HepG2 (cell line): ENCODE results near the gene CAMTA2. TPM values are rescaled to one million over a fixed set of nuclear protein-coding genes. Genes with fewer than 3 reads are reported as not detected.

ENCODE experiments used
- CREB1 ChIP-seq, 2 experiments: fragments of 450-650 bp in 1 of 2; IDR thresholded peaks; 2 replicates each; pipeline ENCODE4 v1.6.1; 2016 to 2017; ENCODE audit warnings: control low read depth in 1 of 2, mild to moderate bottlenecking in 1 of 2, missing compliant biosample characterization in 1 of 2, missing genetic modification characterization in 1 of 2
- ESRRA ChIP-seq: sonication (generic); formaldehyde crosslinking; IDR thresholded peaks from 2 replicates; pipeline ENCODE4 v1.5.1; 2020; ENCODE audit warnings: mild to moderate bottlenecking, low read depth, missing genetic modification reagents
- HNF1A ChIP-seq, 2 experiments: sonication (generic) in 1 of 2; formaldehyde crosslinking in 1 of 2; IDR thresholded peaks; 2 replicates each; pipeline versions ENCODE4 v1.4.0 to v1.6.1; 2016 to 2020; ENCODE audit warnings: borderline replicate concordance in 1 of 2, low read depth in 1 of 2, mild to moderate bottlenecking in 1 of 2, missing genetic modification reagents in 1 of 2
- HOXA3 ChIP-seq: sonication (generic); formaldehyde crosslinking; IDR thresholded peaks from 2 replicates; pipeline ENCODE4 v1.5.0; 2020; ENCODE audit warnings: missing genetic modification reagents
- KLF12 ChIP-seq: sonication (generic); formaldehyde crosslinking; IDR thresholded peaks from 2 replicates; pipeline ENCODE4 v1.4.0; 2020; ENCODE audit warnings: missing genetic modification reagents, borderline replicate concordance
- MAFG ChIP-seq: sonication (generic); formaldehyde crosslinking; IDR thresholded peaks from 2 replicates; pipeline ENCODE4 v1.5.1; 2020; ENCODE audit warnings: mild to moderate bottlenecking, missing genetic modification reagents
- NFATC3 ChIP-seq: sonication (generic); formaldehyde crosslinking; IDR thresholded peaks from 2 replicates; pipeline ENCODE4 v1.5.1; 2020; ENCODE audit warnings: mild to moderate bottlenecking, missing genetic modification reagents
- REL ChIP-seq: sonication (generic); formaldehyde crosslinking; conservative IDR thresholded peaks from 2 replicates; pipeline ENCODE4 v1.8.0; 2022; ENCODE audit warnings: mild to moderate bottlenecking, missing genetic modification reagents, moderate library complexity
- SRSF9 ChIP-seq: fragments of 200-400 bp; formaldehyde crosslinking; IDR thresholded peaks from 2 replicates; pipeline ENCODE4 v1.6.1; 2018; ENCODE audit warnings: borderline replicate concordance, mild to moderate bottlenecking, low read depth, low read length; ENCODE audit not compliant: insufficient read depth, poor library complexity, severe bottlenecking
- STAT6 ChIP-seq: sonication (generic); formaldehyde crosslinking; IDR thresholded peaks from 2 replicates; pipeline ENCODE4 v1.4.0; 2020; ENCODE audit warnings: missing genetic modification reagents, mild to moderate bottlenecking, borderline replicate concordance
- ZEB1 ChIP-seq: IDR thresholded peaks from 2 replicates; pipeline ENCODE4 v1.6.1; 2012; ENCODE audit warnings: mild to moderate bottlenecking, low read depth, inconsistent platforms; ENCODE audit not compliant: insufficient replicate concordance
- ZNF350 ChIP-seq: sonication (generic); formaldehyde crosslinking; IDR thresholded peaks from 2 replicates; pipeline ENCODE4 v1.4.0; 2020; ENCODE audit warnings: mild to moderate bottlenecking, low read depth, missing genetic modification reagents, borderline replicate concordance
- ZNF563 ChIP-seq: sonication (generic); formaldehyde crosslinking; IDR thresholded peaks from 2 replicates; pipeline ENCODE4 v1.8.0; 2022; ENCODE audit warnings: mild to moderate bottlenecking, moderate library complexity, missing genetic modification reagents
- ZNF616 ChIP-seq: sonication (generic); formaldehyde crosslinking; IDR thresholded peaks from 2 replicates; pipeline ENCODE4 v1.5.0; 2020; ENCODE audit warnings: low read depth, mild to moderate bottlenecking, missing genetic modification reagents
- polyA plus RNA-seq, 8 experiments: library from polyadenylated mRNA; depleted of rRNA in 3 of 8; stranded (reverse) in 7 of 8; unstranded in 1 of 8; fragments of >200 nt; fragmentation: Illumina TruSeq in 4 of 8; extraction: Trizol in 4 of 8; gene quantifications; 2 replicates each; pipeline versions ENCODE4 v1.2.1 to v1.2.3, GENCODE V29; 2011 to 2016; ENCODE audit warnings: low read depth in 4 of 8, missing spikeins in 1 of 8, mixed read lengths in 1 of 8; ENCODE audit not compliant: insufficient read depth in 1 of 8
- total RNA-seq, 5 experiments: library from RNA; depleted of rRNA; stranded (reverse); fragments of >200 nt; fragmentation: Illumina TruSeq; extraction: Trizol; gene quantifications; 2 replicates each; pipeline ENCODE4 v1.2.3, GENCODE V29; 2016; ENCODE audit warnings: low read depth in 1 of 5
- TF ChIP-seq, protein P1 (sequence below): sonication (generic); formaldehyde crosslinking; IDR thresholded peaks from 2 replicates; pipeline ENCODE4 v1.9.0; 2021; ENCODE audit warnings: missing genetic modification reagents, borderline replicate concordance
- TF ChIP-seq, protein P2 (sequence below): sonication (generic); formaldehyde crosslinking; IDR thresholded peaks from 2 replicates; pipeline ENCODE4 v1.4.0; 2020; ENCODE audit warnings: missing genetic modification reagents

Gene CAMTA2
- total and polyA plus RNA-seq, 2 of the 13 experiments (the other 11 are each of a cell fraction or from before 2014, with no cell fraction given) = 4.1 to 7.1 TPM

DNA sequence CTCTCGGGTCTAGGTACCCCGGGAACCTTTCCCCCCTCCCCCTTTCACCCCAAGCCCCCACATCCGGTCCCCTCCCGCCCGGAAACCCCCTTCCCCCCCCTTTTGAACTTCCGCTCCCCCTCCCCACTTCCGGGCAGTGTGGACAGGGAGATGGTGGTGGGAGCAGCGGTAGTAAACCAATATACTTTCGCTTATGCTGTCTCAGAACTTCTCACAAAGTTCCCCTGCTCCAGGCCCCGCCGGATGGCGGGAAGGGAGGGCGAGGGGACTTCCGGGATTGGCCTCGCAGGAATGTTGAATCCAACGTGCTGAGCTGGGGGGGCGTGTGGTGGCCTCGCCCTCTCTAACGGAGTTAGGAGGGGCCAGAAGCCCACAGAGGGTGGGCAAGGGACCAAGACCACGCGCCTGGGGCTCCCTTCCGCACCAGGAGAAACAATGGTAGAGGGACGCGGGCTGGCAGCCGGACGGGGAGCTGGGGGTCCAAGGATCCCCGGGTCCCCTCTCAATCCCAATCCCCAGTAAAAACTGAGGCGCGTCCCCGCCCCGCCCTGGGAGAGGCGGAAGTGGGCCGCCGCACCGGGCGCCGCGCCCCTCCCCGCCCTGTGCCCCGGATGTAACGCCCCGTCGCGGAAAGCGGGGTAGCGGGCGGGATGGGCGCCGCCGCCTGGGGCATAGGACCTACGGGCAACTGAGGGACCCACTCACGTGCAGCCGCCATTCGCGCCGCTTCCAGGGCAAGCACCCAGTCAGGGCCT is 39.9 kb downstream of the CAMTA2 start (continued):
- peak; percentile 35; the same call in 1 of the 2 replicates for TF ChIP-seq ZNF350 (CRISPR knock-in tag)
- TF ChIP-seq SRSF9 = no peak
- no peak for TF ChIP-seq HOXA3 (CRISPR knock-in tag)
- peak; percentile 67 for TF ChIP-seq KLF12 (CRISPR knock-in tag)
- TF ChIP-seq ZNF616 (CRISPR knock-in tag) = peak; percentile 9; the same call in 1 of the 2 replicates
- no peak for TF ChIP-seq STAT6
- TF ChIP-seq NFATC3 (CRISPR knock-in tag) = no peak
- TF ChIP-seq, protein P1, sequence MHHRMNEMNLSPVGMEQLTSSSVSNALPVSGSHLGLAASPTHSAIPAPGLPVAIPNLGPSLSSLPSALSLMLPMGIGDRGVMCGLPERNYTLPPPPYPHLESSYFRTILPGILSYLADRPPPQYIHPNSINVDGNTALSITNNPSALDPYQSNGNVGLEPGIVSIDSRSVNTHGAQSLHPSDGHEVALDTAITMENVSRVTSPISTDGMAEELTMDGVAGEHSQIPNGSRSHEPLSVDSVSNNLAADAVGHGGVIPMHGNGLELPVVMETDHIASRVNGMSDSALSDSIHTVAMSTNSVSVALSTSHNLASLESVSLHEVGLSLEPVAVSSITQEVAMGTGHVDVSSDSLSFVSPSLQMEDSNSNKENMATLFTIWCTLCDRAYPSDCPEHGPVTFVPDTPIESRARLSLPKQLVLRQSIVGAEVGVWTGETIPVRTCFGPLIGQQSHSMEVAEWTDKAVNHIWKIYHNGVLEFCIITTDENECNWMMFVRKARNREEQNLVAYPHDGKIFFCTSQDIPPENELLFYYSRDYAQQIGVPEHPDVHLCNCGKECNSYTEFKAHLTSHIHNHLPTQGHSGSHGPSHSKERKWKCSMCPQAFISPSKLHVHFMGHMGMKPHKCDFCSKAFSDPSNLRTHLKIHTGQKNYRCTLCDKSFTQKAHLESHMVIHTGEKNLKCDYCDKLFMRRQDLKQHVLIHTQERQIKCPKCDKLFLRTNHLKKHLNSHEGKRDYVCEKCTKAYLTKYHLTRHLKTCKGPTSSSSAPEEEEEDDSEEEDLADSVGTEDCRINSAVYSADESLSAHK (CRISPR knock-in tag) = no peak
- no peak for TF ChIP-seq HNF1A (IDR thresholded peaks at IDR 0.05; ENCODE audit: low read depth)
- TF ChIP-seq HNF1A (CRISPR knock-in tag; IDR thresholded peaks at IDR 0.05; ENCODE audit: borderline replicate concordance) = no peak
- TF ChIP-seq ZEB1 = peak; percentile 22
- peak; percentile 9; the same call in 1 of the 2 replicates for TF ChIP-seq ESRRA (CRISPR knock-in tag)
- peak; percentile 27; the same call in 1 of the 2 replicates for TF ChIP-seq ZNF563 (CRISPR knock-in tag)
- no peak for TF ChIP-seq REL (CRISPR knock-in tag)
- TF ChIP-seq, protein P2, sequence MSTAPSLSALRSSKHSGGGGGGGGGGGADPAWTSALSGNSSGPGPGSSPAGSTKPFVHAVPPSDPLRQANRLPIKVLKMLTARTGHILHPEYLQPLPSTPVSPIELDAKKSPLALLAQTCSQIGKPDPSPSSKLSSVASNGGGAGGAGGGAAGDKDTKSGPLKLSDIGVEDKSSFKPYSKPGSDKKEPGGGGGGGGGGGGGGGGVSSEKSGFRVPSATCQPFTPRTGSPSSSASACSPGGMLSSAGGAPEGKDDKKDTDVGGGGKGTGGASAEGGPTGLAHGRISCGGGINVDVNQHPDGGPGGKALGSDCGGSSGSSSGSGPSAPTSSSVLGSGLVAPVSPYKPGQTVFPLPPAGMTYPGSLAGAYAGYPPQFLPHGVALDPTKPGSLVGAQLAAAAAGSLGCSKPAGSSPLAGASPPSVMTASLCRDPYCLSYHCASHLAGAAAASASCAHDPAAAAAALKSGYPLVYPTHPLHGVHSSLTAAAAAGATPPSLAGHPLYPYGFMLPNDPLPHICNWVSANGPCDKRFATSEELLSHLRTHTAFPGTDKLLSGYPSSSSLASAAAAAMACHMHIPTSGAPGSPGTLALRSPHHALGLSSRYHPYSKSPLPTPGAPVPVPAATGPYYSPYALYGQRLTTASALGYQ = no peak
- TF ChIP-seq MAFG = no peak
- TF ChIP-seq CREB1 (IDR thresholded peaks at IDR 0.05) = no peak
- TF ChIP-seq CREB1 (CRISPR knock-in tag; IDR thresholded peaks at IDR 0.05) = no peak
